ENCODE results near the gene CLDN20. TPM values are rescaled to one million over a fixed set of nuclear protein-coding genes. Genes with fewer than 3 reads are reported as not detected.

CLDN20 gene
- total RNA-seq, 2 experiments from 2014 or later = not detected

DNA sequence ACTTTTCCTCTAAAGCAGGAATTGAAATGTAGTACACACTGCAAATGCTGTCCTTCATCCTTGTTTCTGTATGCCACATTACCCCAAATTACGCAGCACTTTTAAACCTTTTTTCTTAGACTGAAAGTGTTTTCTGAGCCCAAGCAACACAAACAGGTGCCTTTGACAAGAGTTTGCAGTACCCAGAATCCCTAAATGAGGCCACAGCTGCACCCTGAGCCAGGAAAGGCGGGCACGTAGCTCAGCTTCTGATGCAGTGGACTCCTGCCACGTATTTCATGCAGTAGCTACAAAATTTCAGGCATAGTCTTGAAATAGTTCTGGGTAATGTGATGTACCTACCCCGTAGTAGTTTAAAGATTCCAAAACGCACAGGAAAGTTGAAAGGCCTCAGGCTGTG lies 31.0 kb upstream of the CLDN20 start:
- H3K4me3 Mint-ChIP-seq = no peak overlapping the region
- H3K9me3 Mint-ChIP-seq = peaks cover 2% of the 10 kb centered on the region
- no peak overlapping the region for H3K27ac Mint-ChIP-seq
- no peaks in the 10 kb centered on the region for H3K4me1 Mint-ChIP-seq
- ATAC-seq (ENCODE audit: low read depth) (no peak), DNase-seq (no peak)
- peaks cover 3% of the 10 kb centered on the region for H3K27me3 Mint-ChIP-seq
- peaks cover under 1% of the 10 kb centered on the region for H3K36me3 Mint-ChIP-seq
- POLR2A ChIA-PET = no interaction called here

DNA sequence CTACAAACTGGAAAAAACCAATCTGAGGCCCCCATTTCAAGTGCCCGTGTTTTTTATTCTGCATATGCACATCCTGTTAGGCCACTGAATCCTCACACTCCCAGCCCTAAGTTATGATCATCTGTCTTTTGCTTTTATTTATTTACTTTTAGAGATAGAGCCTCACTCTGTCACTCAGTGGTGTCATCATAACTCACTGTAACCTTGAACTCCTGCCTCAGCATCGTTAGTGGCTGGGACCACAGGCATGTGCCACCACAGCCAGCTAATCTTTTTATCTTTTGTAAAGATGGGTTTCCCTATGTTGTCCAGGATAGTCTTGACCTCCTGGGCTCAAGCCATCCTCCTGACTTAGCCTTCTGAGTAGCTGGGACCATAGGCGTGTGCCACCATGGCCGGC lies 29.6 kb upstream of the CLDN20 start:
- POLR2A ChIA-PET = no interaction called here
- H3K9me3 Mint-ChIP-seq = peaks cover 9% of the 10 kb centered on the region
- peaks cover 2% of the 10 kb centered on the region for H3K36me3 Mint-ChIP-seq
- DNase-seq = no peak
- no peak for ATAC-seq (ENCODE audit: low read depth)
- H3K4me1 Mint-ChIP-seq = no peaks in the 10 kb centered on the region
- no peaks in the 10 kb centered on the region for H3K27me3 Mint-ChIP-seq
- no peak overlapping the region for H3K4me3 Mint-ChIP-seq
- H3K27ac Mint-ChIP-seq = no peak overlapping the region

DNA sequence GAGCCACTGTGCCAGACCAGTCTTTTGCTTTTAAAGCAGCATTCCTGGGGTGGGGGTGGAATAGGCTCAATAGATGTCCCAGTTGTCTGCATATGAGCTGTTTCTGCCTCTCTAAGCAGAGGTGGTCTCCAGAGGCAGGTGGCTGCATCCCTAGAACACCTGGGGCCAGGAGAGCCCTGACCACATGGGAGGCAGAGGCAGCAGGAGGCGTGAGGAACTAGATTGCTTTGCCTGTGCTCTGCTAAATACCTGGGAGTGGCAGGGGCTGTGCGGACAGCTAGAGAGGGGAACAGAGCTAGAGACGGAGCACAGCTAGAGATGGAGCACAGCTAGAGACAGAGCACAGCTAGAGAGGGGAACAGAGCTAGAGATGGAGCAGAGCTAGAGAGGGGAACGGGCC lies 29.1 kb upstream of the CLDN20 start:
- H3K4me3 Mint-ChIP-seq = no peak overlapping the region
- ATAC-seq (ENCODE audit: low read depth) (no peak), DNase-seq (no peak)
- no peaks in the 10 kb centered on the region for H3K4me1 Mint-ChIP-seq
- no peaks in the 10 kb centered on the region for H3K27me3 Mint-ChIP-seq
- POLR2A ChIA-PET = no interaction called here
- peaks cover 14% of the 10 kb centered on the region for H3K9me3 Mint-ChIP-seq
- no peak overlapping the region for H3K27ac Mint-ChIP-seq
- H3K36me3 Mint-ChIP-seq = peaks cover 2% of the 10 kb centered on the region

DNA sequence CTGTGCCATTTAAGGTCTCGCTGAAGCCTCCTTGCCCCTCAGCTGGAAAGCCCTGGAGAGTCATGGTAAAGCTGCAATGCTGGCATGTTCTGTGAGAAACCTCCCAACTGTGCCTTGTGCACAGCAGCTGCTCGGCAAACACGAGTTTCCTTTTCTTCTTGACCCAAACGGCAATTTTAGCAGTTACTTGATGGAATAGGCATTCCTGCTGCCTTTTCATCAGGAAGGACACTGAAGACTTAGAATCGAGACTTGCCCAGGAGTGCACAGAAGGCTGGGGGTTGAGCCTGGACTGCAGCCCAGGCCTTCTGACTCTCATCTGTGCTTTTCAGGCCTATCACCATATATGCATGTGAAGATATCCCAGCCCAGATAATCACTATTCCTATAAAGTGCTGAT lies 28.7 kb upstream of the CLDN20 start:
- no peaks in the 10 kb centered on the region for H3K27me3 Mint-ChIP-seq
- no peak for DNase-seq
- no peak overlapping the region for H3K27ac Mint-ChIP-seq
- peaks cover 2% of the 10 kb centered on the region for H3K36me3 Mint-ChIP-seq
- peaks cover 17% of the 10 kb centered on the region for H3K9me3 Mint-ChIP-seq
- ATAC-seq (ENCODE audit: low read depth) = no peak
- no peaks in the 10 kb centered on the region for H3K4me1 Mint-ChIP-seq
- POLR2A ChIA-PET = no interaction called here
- no peak overlapping the region for H3K4me3 Mint-ChIP-seq

DNA sequence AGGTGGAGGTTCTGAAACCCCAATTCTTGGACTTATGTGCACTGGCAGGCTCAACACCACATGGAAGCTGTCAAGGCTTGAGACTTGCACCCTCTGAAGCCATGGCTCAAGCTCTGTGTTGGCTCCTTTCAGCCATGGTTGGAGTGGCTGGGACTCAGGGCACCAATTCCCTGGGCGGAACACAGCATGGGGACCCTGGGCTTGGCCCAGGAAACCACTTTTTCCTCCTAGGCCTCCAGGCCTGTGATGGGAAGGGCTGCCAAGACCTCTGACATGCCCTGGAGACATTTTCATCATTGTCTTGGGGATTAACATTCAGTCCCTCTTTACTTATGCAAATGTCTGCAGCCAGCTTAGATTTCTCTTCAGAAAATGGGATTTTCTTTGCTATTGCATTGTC lies 26.2 kb upstream of the CLDN20 start:
- H3K4me3 Mint-ChIP-seq = no peak overlapping the region
- DNase-seq = no peak
- no peak for ATAC-seq (ENCODE audit: low read depth)
- peaks cover 17% of the 10 kb centered on the region for H3K9me3 Mint-ChIP-seq
- H3K27ac Mint-ChIP-seq = no peak overlapping the region
- H3K4me1 Mint-ChIP-seq = no peaks in the 10 kb centered on the region
- POLR2A ChIA-PET = no interaction called here
- peaks cover 2% of the 10 kb centered on the region for H3K36me3 Mint-ChIP-seq
- no peaks in the 10 kb centered on the region for H3K27me3 Mint-ChIP-seq

DNA sequence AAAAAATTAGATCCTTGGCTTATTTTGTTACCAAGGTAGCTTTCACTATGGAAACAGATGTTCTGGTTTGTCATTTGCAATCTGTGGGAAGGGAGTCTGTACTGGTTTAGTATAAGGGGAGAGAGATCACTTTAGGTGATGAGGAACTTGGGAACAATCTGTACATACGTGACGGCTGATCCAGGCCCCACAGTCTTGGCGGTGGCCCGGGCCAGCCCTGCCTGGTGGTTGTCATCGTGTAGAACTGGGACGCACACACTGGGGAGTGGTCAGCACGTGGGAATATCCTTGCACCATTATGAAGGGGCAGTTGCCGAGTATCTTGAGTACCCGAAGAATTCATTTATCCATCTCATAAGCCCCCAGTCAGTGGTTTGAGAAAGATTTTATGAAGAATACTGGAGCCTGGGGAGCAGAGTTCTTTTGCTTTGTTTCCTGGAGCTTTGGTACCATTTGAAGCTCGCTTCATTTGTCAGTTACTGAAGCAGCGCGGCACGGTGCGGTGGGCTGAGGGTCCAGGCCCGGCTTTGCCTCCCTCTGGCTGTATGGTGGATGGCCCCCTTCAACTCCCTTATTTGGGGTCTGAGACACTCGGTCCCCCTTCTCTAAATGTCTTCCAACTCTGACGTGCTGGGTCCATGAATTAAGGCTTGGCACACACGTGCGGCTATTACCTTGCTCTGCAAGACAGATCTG lies 22.8 kb upstream of the CLDN20 start:
- peaks cover 17% of the 10 kb centered on the region for H3K9me3 Mint-ChIP-seq
- DNase-seq (no peak), ATAC-seq (ENCODE audit: low read depth) (no peak)
- POLR2A ChIA-PET = no interaction called here
- no peaks in the 10 kb centered on the region for H3K27me3 Mint-ChIP-seq
- H3K4me1 Mint-ChIP-seq = no peaks in the 10 kb centered on the region
- no peak overlapping the region for H3K4me3 Mint-ChIP-seq
- no peak overlapping the region for H3K27ac Mint-ChIP-seq
- peaks cover 2% of the 10 kb centered on the region for H3K36me3 Mint-ChIP-seq

DNA sequence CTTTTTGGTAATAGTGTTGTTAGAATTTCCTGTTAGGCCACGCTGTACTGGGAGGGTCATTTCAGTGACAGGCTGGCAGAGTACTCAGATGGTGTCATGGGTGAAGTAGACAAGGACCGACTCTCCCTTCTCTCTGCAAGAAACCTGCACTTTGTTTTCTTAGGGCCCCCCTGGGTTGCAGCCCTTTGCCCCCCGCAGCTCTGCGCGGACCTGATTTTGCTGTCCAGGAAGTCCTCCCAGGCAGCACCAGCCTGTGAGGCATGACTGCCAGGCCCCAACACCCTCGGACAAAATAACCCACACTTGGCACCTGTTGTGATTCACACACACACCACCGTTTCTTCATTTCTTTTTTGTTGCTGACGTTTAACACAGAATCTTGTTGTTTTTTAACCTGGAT lies 21.8 kb upstream of the CLDN20 start:
- no peak overlapping the region for H3K27ac Mint-ChIP-seq
- ATAC-seq (ENCODE audit: low read depth) = no peak

DNA sequence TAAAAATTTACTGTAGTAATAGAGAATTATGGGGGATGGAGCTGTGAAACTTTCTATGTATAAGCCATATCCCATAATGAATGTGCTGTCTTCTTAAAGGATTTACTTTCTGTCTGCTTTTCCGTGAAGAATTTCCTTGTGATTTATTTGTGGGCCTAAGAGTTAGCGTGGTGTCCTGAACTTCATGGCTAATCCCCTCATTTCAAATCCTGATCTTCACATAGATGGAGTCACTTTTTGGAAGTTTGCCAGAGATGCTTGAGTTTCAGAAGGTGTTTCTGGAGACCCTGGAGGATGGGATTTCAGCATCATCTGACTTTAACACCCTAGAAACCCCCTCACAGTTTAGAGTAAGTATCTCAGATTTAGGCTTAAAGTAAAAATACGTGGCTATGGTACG lies 19.4 kb upstream of the CLDN20 start:
- H3K4me1 Mint-ChIP-seq = no peaks in the 10 kb centered on the region
- no peaks in the 10 kb centered on the region for H3K27me3 Mint-ChIP-seq
- no peak overlapping the region for H3K4me3 Mint-ChIP-seq
- no peak for ATAC-seq (ENCODE audit: low read depth)
- POLR2A ChIA-PET = no interaction called here
- H3K27ac Mint-ChIP-seq = no peak overlapping the region
- H3K36me3 Mint-ChIP-seq = no peaks in the 10 kb centered on the region
- peaks cover 6% of the 10 kb centered on the region for H3K9me3 Mint-ChIP-seq
- DNase-seq = no peak

More for the DNA sequence above, 21.8 kb upstream of the CLDN20 start:
- no peak overlapping the region for H3K4me3 Mint-ChIP-seq
- H3K36me3 Mint-ChIP-seq = peaks cover 2% of the 10 kb centered on the region
- H3K27me3 Mint-ChIP-seq = no peaks in the 10 kb centered on the region
- no peak for DNase-seq
- H3K4me1 Mint-ChIP-seq = no peaks in the 10 kb centered on the region
- POLR2A ChIA-PET = no interaction called here
- H3K9me3 Mint-ChIP-seq = peaks cover 15% of the 10 kb centered on the region

DNA sequence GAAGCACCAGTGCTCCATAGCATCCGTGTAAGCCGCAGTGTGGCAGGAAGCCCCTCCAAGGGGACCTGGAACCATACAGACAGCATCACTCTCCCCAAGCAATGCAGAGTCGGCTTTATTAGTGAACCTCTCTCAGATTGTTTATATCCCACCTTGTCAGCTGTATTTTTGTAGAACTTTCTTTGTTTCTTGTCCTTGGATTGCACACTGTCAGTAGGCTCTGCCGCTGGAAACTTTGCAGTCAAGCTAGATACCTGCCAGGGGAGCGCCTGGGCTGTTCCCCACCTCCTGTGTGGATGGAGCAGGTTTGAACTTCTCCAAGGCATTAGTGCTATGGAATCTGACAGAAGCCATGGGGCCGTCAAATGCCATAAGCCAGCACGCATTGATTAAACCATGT lies 18.6 kb upstream of the CLDN20 start:
- Mint-ChIP-seq H3K9me3 (no peaks in the 10 kb centered on the region), H3K36me3 (peaks cover 3% of the 10 kb centered on the region), H3K4me3 (no peak overlapping the region), H3K4me1 (no peaks in the 10 kb centered on the region), H3K27me3 (no peaks in the 10 kb centered on the region), H3K27ac (no peak overlapping the region)
- POLR2A ChIA-PET = no interaction called here
- DNase-seq (no peak), ATAC-seq (ENCODE audit: low read depth) (no peak)

DNA sequence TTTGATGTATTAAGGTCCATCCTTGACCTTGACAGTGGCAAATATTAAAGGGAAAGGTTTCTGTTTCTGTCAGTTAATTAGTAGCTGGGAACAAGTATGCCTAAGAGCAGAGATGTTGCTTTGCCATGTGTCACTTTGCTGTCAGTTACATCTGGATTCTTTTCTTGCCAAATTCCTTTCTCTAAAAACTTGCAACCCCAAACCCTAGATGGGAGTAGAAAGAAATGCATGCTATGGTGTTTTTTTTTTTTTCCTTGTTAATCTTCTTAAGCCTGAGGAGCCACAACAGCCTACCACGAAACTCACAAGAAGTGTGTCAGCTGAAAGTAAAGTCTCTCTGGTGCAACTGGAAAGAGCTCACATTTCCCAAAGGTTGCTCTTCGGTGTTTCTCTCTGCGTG lies 18.0 kb upstream of the CLDN20 start:
- H3K4me3 Mint-ChIP-seq = no peak overlapping the region
- ATAC-seq (ENCODE audit: low read depth) = no peak
- POLR2A ChIA-PET = no interaction called here
- peaks cover 3% of the 10 kb centered on the region for H3K36me3 Mint-ChIP-seq
- H3K27ac Mint-ChIP-seq = no peak overlapping the region
- no peaks in the 10 kb centered on the region for H3K4me1 Mint-ChIP-seq
- no peaks in the 10 kb centered on the region for H3K9me3 Mint-ChIP-seq
- H3K27me3 Mint-ChIP-seq = no peaks in the 10 kb centered on the region
- no peak for DNase-seq

DNA sequence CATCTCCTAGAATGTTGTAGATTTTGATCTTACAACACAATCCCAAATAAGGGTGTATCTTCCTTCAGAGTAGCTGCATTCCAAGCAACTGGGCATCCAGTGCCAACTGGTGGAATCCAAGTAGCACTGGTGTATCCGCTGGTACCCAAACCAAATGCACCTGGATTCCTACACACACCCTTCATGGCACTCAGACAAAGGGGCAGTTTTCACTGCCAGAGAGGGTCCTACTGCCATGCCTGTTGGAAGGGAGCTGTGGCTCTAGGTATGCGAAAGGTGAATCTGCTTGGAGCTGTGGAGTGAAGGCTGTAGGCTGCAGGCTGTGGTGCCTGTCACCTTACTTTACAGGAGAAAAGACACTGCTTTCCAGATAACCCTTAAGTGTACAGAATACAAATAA lies 17.0 kb upstream of the CLDN20 start:
- no peak for ATAC-seq (ENCODE audit: low read depth)
- H3K4me3 Mint-ChIP-seq = no peak overlapping the region
- no peaks in the 10 kb centered on the region for H3K9me3 Mint-ChIP-seq
- peaks cover 8% of the 10 kb centered on the region for H3K36me3 Mint-ChIP-seq
- no peak for DNase-seq
- no peaks in the 10 kb centered on the region for H3K27me3 Mint-ChIP-seq
- H3K4me1 Mint-ChIP-seq = no peaks in the 10 kb centered on the region
- no peak overlapping the region for H3K27ac Mint-ChIP-seq
- POLR2A ChIA-PET = no interaction called here

DNA sequence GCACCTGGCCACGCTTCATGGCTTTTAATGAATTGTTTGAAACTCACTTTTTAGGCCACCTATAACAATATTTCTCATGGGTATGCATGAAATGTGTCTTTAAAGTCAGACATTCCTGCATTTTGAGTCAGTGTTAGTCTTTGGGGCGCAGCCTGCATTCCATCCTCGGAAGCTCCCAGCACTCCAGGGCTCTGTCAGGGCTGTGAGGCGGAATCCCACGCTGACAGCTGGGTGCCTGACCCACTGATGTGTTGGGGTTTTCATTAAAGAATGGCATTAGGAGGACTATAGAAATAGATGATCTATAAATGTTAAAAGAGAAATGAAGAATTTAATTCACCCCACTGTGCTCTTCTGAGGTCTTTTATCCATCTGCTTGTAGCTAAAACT lies 16.2 kb upstream of the CLDN20 start:
- Mint-ChIP-seq H3K27me3 (no peaks in the 10 kb centered on the region), H3K27ac (no peak overlapping the region), H3K4me1 (no peaks in the 10 kb centered on the region), H3K36me3 (peaks cover 8% of the 10 kb centered on the region), H3K4me3 (no peak overlapping the region), H3K9me3 (no peaks in the 10 kb centered on the region)
- ATAC-seq (ENCODE audit: low read depth) (no peak), DNase-seq (no peak)
- POLR2A ChIA-PET = interaction anchor here (0.8 kb wide), 1 partner anchor 70 kb away, joined by 3 read pairs; no protein-coding TSS in a partner anchor

DNA sequence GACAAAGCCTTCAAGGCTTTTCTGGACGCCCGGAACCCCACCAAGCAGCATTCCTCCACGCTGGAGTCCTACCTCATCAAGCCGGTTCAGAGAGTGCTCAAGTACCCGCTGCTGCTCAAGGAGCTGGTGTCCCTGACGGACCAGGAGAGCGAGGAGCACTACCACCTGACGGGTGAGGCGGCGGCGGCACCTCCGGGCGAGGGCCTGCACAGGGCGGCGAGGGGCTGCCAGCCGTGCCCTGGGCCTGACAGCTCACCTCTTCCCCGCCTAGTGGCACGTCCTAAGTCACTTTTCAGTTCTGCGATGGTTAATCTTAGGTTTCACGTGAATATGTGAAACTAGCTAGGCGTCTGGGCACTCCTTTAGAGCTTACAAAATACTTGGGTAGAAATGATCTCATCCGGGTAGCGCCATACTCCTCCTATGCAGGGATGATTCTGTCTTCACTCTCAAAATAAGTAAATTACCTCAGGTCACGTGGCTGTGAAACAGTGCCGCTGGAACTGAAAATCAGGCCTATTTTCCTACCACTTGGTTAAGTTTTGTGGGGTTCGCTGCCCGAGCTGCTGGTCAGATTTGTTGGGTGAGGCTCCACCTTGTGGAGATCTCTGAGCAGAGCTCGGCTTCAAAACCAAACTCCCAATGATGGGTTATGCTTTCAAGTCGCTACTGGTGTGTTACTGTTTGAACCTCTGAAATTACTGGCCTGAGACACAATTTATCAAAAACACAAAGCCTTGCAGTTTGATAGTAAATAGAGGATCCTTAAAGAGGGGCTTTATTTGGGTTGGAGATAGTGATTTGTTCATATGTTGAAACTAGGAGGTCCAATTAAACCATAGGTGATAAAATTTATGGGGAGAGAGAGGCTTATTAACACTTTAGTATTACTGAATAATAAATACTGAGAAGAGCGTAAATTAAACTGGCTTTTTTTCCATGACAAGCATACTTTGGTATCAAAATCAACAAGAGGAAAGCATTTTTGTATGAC lies 15.5 kb upstream of the CLDN20 start:
- POLR2A ChIA-PET = interaction anchor here (0.8 kb wide), 1 partner anchor 71 kb away, joined by 3 read pairs; no protein-coding TSS in a partner anchor
- ATAC-seq (ENCODE audit: low read depth) = no peak
- H3K36me3 Mint-ChIP-seq = peaks cover 10% of the 10 kb centered on the region
- no peak overlapping the region for H3K27ac Mint-ChIP-seq
- H3K4me3 Mint-ChIP-seq = no peak overlapping the region
- H3K9me3 Mint-ChIP-seq = no peaks in the 10 kb centered on the region
- DNase-seq = no peak
- no peaks in the 10 kb centered on the region for H3K27me3 Mint-ChIP-seq
- H3K4me1 Mint-ChIP-seq = no peaks in the 10 kb centered on the region
